Uterus (tissue), 2 donors: ENCODE results near the gene SLC6A19.

Experiments
- CTCF ChIP-seq, 4 experiments: fragments of 200-600 bp in 2 of 4; fragments of 450-650 bp in 2 of 4; sonication (generic) in 2 of 4; IDR thresholded peaks; one replicate each; pipeline ENCODE4 v1.5.1; 2016 to 2019; ENCODE audit warnings: antibody characterized with exemption in 4 of 4, mild to moderate bottlenecking in 2 of 4, moderate library complexity in 1 of 4
- POLR2A ChIP-seq, 2 donors: fragments of 450-650 bp; IDR thresholded peaks; one replicate each; pipeline ENCODE4 v1.6.1; 2016; ENCODE audit warnings: antibody characterized with exemption in 2 of 2, mild to moderate bottlenecking in 1 of 2, moderate library complexity in 1 of 2

GRCh38 chr5:1153428-1153827, 48.0 kb upstream of the SLC6A19 start:
- no peak for TF ChIP-seq POLR2A (IDR thresholded peaks at IDR 0.05)
- no peak for TF ChIP-seq CTCF (IDR thresholded peaks at IDR 0.05)
